ENCODE results near the gene RACGAP1. TPM values are rescaled to one million over a fixed set of nuclear protein-coding genes. Genes with fewer than 3 reads are reported as not detected.

The RACGAP1 gene
- total RNA-seq, 2 donors from 2014 or later = 2.6 to 3.3 TPM

GRCh38 chr12:50061946-50062686 lies 36.8 kb upstream of the RACGAP1 start:
- Histone ChIP-seq H3K27me3 (no peaks in the 10 kb centered on the region), H3K9me3 (no peaks in the 10 kb centered on the region), H3K4me3 (no peak overlapping the region), H3K4me1 (peaks cover 0 to 20% of the 10 kb centered on the region in 2 donors), H3K36me3 (no peaks in the 10 kb centered on the region), H3K27ac (no peak overlapping the region)
- DNase-seq (ENCODE audit: low spot score) = no peak
- TF ChIP-seq CTCF (IDR thresholded peaks at IDR 0.05) = no peak

- no peaks in the 10 kb centered on the region for H3K27me3 ChIP-seq
- H3K4me1 ChIP-seq = peaks cover 0 to 20% of the 10 kb centered on the region in 2 donors
- DNase-seq (ENCODE audit: low spot score) = no peak
- no peak for TF ChIP-seq CTCF (IDR thresholded peaks at IDR 0.05)
- no peak overlapping the region for H3K4me3 ChIP-seq
- H3K9me3 ChIP-seq = no peaks in the 10 kb centered on the region
- no peak overlapping the region for H3K27ac ChIP-seq
- H3K36me3 ChIP-seq = no peaks in the 10 kb centered on the region
Observed at GRCh38 chr12:50061171-50061570, 35.9 kb upstream of the RACGAP1 start.

DNA sequence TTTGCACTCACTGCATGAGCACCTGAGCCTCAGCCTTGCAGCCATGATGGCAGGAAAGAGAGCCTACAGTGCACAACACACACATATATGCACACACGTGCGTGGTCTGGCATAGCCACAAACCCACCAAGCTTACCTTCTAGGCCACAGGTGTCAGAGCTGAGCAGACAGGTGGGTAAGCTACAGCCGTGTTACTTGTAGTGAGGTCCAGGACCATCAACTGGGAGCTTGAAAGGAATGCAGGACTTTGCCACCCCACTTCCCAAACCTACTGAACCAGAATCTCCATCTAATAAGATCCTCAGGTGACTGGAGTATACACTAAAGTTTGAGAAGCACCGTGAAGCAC lies 34.8 kb upstream of the RACGAP1 start:
- H3K9me3 ChIP-seq = no peaks in the 10 kb centered on the region
- H3K27ac ChIP-seq = no peak overlapping the region
- no peak for DNase-seq (ENCODE audit: low spot score)
- peaks cover 0 to 26% of the 10 kb centered on the region in 2 donors for H3K4me1 ChIP-seq
- H3K27me3 ChIP-seq = no peaks in the 10 kb centered on the region
- no peaks in the 10 kb centered on the region for H3K36me3 ChIP-seq
- no peak overlapping the region for H3K4me3 ChIP-seq
- no peak for TF ChIP-seq CTCF (IDR thresholded peaks at IDR 0.05)

GRCh38 chr12:50059440-50060119 lies 34.3 kb upstream of the RACGAP1 start:
- Histone ChIP-seq H3K36me3 (no peaks in the 10 kb centered on the region), H3K4me3 (no peak overlapping the region), H3K27ac (no peak overlapping the region), H3K27me3 (no peaks in the 10 kb centered on the region), H3K4me1 (peaks cover 0 to 26% of the 10 kb centered on the region in 2 donors), H3K9me3 (no peaks in the 10 kb centered on the region)
- no peak for TF ChIP-seq CTCF (IDR thresholded peaks at IDR 0.05)
- DNase-seq (ENCODE audit: low spot score) = no peak

DNA sequence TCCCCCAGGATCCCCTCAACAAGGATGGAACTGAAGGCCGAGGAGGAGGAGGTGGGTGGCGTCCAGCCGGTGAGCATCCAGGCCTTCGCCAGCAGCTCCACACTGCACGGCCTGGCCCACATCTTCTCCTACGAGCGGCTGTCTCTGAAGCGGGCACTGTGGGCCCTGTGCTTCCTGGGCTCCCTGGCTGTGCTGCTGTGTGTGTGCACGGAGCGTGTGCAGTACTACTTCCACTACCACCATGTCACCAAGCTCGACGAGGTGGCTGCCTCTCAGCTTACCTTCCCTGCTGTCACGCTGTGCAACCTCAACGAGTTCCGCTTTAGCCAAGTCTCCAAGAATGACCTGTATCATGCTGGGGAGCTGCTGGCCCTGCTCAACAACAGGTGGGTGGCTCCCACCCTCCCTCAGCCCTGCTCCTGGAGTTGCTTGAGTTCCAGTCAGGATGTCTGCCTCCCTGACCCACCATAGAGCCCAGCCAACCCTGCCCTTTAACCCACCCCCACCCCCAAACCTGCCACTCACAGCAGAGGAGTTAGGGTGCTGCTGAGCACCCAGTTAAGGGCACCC lies 33.5 kb upstream of the RACGAP1 start:
- no peak for DNase-seq (ENCODE audit: low spot score)
- TF ChIP-seq CTCF (IDR thresholded peaks at IDR 0.05) = no peak
- no peaks in the 10 kb centered on the region for H3K36me3 ChIP-seq
- H3K9me3 ChIP-seq = no peaks in the 10 kb centered on the region
- H3K4me1 ChIP-seq = peaks cover 0 to 26% of the 10 kb centered on the region in 2 donors
- H3K4me3 ChIP-seq = no peak overlapping the region
- H3K27me3 ChIP-seq = no peaks in the 10 kb centered on the region
- H3K27ac ChIP-seq = no peak overlapping the region
